ENCODE data around the gene CSRNP2.

GRCh38 chr12:51018956-51019355, 64.4 kb downstream of the CSRNP2 start:
- TF ChIP-seq POLR2A (IDR thresholded peaks at IDR 0.05): no peak
- no peak for TF ChIP-seq EP300 (IDR thresholded peaks at IDR 0.05)
